IMR-90 (cell line): ENCODE results near the gene ALKBH6. TPM values are rescaled to one million over a fixed set of nuclear protein-coding genes. Genes with fewer than 3 reads are reported as not detected.

Experiments
- ATAC-seq: fragments of 200-7000 bp; cut with Tn5 transposase; 2 replicates; pipeline ENCODE4 v1.9.1; 2020; ENCODE audit warnings: low read depth, mild to moderate bottlenecking, moderate library complexity
- BruUV-seq: library from RNA; stranded (reverse); fragments of 400-500 nt; replicated peaks from 2 replicates; lab custom pipeline; 2021; lab: Mats Ljungman, UMichigan
- CTCF ChIA-PET: fragments of 300-600 bp; formaldehyde crosslinking; extraction: SDS; loops from one replicate; lab custom pipeline; 2021; ENCODE audit warnings: antibody characterized with exemption; lab: Yijun Ruan, JAX
- POLR2A ChIA-PET: fragments of 300-600 bp; sonication (Branson Sonifier 250); formaldehyde crosslinking; loops from one replicate; lab custom pipeline; 2022; ENCODE audit warnings: antibody characterized with exemption; ENCODE audit not compliant: unreplicated experiment; lab: Charles Lee
- DNase-seq: peaks from one replicate; pipeline ENCODE4 v3.0.0; 2013
- H2AFZ ChIP-seq: replicated peaks from 2 replicates; pipeline ENCODE3; 2013; ENCODE audit warnings: low read length, mild to moderate bottlenecking; ENCODE audit not compliant: poor library complexity
- H2AK5ac ChIP-seq: 2 replicates; pipeline ENCODE4 v1.6.1; 2013; ENCODE audit warnings: low read depth, low read length, inconsistent platforms
- H2AK9ac ChIP-seq: replicated peaks from 2 replicates; pipeline ENCODE3; 2013; ENCODE audit warnings: mild to moderate bottlenecking, low read depth, low read length, moderate library complexity; ENCODE audit not compliant: poor library complexity
- H2BK120ac ChIP-seq: 2 replicates; pipeline ENCODE4 v1.6.1; 2013; ENCODE audit warnings: low read depth, low read length, inconsistent platforms
- H2BK15ac ChIP-seq: 3 replicates; pipeline ENCODE4 v1.6.1; 2013; ENCODE audit warnings: low read depth, low read length, inconsistent platforms
- H2BK20ac ChIP-seq: 2 replicates; pipeline ENCODE4 v1.6.1; 2013; ENCODE audit warnings: low read depth, mild to moderate bottlenecking, inconsistent platforms, low read length, moderate library complexity
- H2BK5ac ChIP-seq: 2 replicates; pipeline ENCODE4 v1.6.1; 2013; ENCODE audit warnings: mild to moderate bottlenecking, low read depth, low read length, inconsistent platforms; ENCODE audit not compliant: poor library complexity, severe bottlenecking
- H3K14ac ChIP-seq: replicated peaks from 2 replicates; pipeline ENCODE4 v1.6.1; 2013; ENCODE audit warnings: low read depth, low read length, inconsistent platforms
- H3K18ac ChIP-seq: 2 replicates; pipeline ENCODE4 v1.6.1; 2013; ENCODE audit warnings: low read depth, low read length, control low read depth
- H3K23ac ChIP-seq: 2 replicates; pipeline ENCODE4 v1.6.1; 2013; ENCODE audit warnings: low read depth, low read length, inconsistent platforms
- H3K27ac ChIP-seq: 2 replicates; pipeline ENCODE4 v1.5.1; 2013; ENCODE audit warnings: mild to moderate bottlenecking, control low read depth, low read length; ENCODE audit not compliant: insufficient read depth
- H3K27me3 ChIP-seq: 2 replicates; pipeline ENCODE4 v1.6.1; 2013; ENCODE audit warnings: low read length; ENCODE audit not compliant: control insufficient read depth, insufficient read depth
- H3K36me3 ChIP-seq: 2 replicates; pipeline ENCODE4 v1.6.1; 2013; ENCODE audit warnings: low read length, mixed read lengths; ENCODE audit not compliant: control insufficient read depth, insufficient read depth
- H3K4ac ChIP-seq: 2 replicates; pipeline ENCODE4 v1.6.1; 2013; ENCODE audit warnings: low read depth, low read length, inconsistent platforms
- H3K4me1 ChIP-seq: 2 replicates; pipeline ENCODE4 v1.6.1; 2013; ENCODE audit warnings: low read length, mixed read lengths; ENCODE audit not compliant: control insufficient read depth, insufficient read depth
- H3K4me2 ChIP-seq: 2 replicates; pipeline ENCODE4 v1.6.1; 2013; ENCODE audit warnings: low read depth, mild to moderate bottlenecking, control low read depth, low read length, moderate library complexity
- H3K4me3 ChIP-seq: 2 replicates; pipeline ENCODE4 v1.5.1; 2013; ENCODE audit warnings: low read depth, mild to moderate bottlenecking, control low read depth, low read length, moderate library complexity; ENCODE audit not compliant: insufficient read depth
- H3K56ac ChIP-seq: 2 replicates; pipeline ENCODE4 v1.6.1; 2013; ENCODE audit warnings: low read length, inconsistent platforms; ENCODE audit not compliant: insufficient read depth; ENCODE audit errors: extremely low read depth
- H3K79me1 ChIP-seq, 2 experiments: 2 replicates each; pipeline ENCODE4 v1.6.1; 2013; ENCODE audit warnings: low read length in 2 of 2, inconsistent platforms in 1 of 2, low read depth in 1 of 2
- H3K9ac ChIP-seq: 2 replicates; pipeline ENCODE4 v1.6.1; 2013; ENCODE audit warnings: low read depth, low read length, control low read depth
- H3K9me1 ChIP-seq: 2 replicates; pipeline ENCODE4 v1.6.1; 2013; ENCODE audit warnings: low read length, inconsistent platforms; ENCODE audit not compliant: insufficient read depth
- H3K9me3 ChIP-seq: 2 replicates; pipeline ENCODE4 v1.6.1; 2013; ENCODE audit warnings: low read length; ENCODE audit not compliant: control insufficient read depth, insufficient read depth
- H4K20me1 ChIP-seq: 2 replicates; pipeline ENCODE4 v1.6.1; 2013; ENCODE audit warnings: low read length, inconsistent platforms; ENCODE audit not compliant: insufficient read depth
- H4K5ac ChIP-seq: 2 replicates; pipeline ENCODE4 v1.6.1; 2013; ENCODE audit warnings: mild to moderate bottlenecking, low read depth, low read length, control low read depth
- H4K8ac ChIP-seq, 2 experiments: 2 replicates each; pipeline ENCODE4 v1.6.1; 2013; ENCODE audit warnings: low read depth in 2 of 2, low read length in 2 of 2, control low read depth in 1 of 2, inconsistent platforms in 1 of 2
- H4K91ac ChIP-seq: 2 replicates; pipeline ENCODE4 v1.6.1; 2013; ENCODE audit warnings: low read depth, low read length, inconsistent platforms; ENCODE audit not compliant: insufficient read depth
- ELK1 ChIP-seq: fragments of 150-350 bp; IDR thresholded peaks from 2 replicates; pipeline ENCODE4 v1.6.1; 2016; ENCODE audit warnings: low read depth, mild to moderate bottlenecking, low read length, moderate library complexity, borderline replicate concordance
- FOS ChIP-seq: fragments of 150-350 bp; IDR thresholded peaks from 2 replicates; pipeline ENCODE4 v1.6.1; 2016; ENCODE audit warnings: low read depth, low read length
- MXI1 ChIP-seq: IDR thresholded peaks from 2 replicates; pipeline ENCODE4 v1.6.1; 2012; ENCODE audit warnings: low read depth, mild to moderate bottlenecking, low read length, moderate library complexity, borderline replicate concordance
- NFE2L2 ChIP-seq: fragments of 150-350 bp; IDR thresholded peaks from 2 replicates; pipeline ENCODE4 v1.6.1; 2016; ENCODE audit warnings: low read depth, mild to moderate bottlenecking, low read length
- RCOR1 ChIP-seq: IDR thresholded peaks from 2 replicates; pipeline ENCODE4 v1.6.1; 2012; ENCODE audit warnings: mild to moderate bottlenecking, low read length, improper control_type of control experiment; ENCODE audit not compliant: insufficient replicate concordance
- WGBS, 2 experiments: methylation state at CpG; one replicate each; pipeline versions ENCODE4 v1.1.5 to v1.1.7; 2013; ENCODE audit warnings: missing lambda C conversion rate in 2 of 2; ENCODE audit not compliant: insufficient read length in 1 of 2; ENCODE audit errors: extremely low coverage in 2 of 2; 5-methylcytosine and 5-hydroxymethylcytosine counted together
- dilution Hi-C: fragments of 300-500 bp; cut with HindIII; formaldehyde crosslinking; loops from one replicate; pipeline ENCODE4 v1.14.3; 2018; ENCODE audit warnings: low sequenced_read_pairs; ENCODE audit not compliant: unreplicated experiment
- in situ Hi-C: fragments of 300-500 bp; cut with MboI; formaldehyde crosslinking; loops from 3 replicates; pipeline ENCODE4 v1.14.3; 2019; ENCODE audit warnings: low sequenced_read_pairs, inconsistent platforms, mixed read lengths
- intact Hi-C: fragments of 100-400 bp; cut with micrococcal nuclease; formaldehyde crosslinking; loops from 2 replicates; pipeline ENCODE4 v1.10.0; 2022
- polyA plus RNA-seq, 3 experiments: library from polyadenylated mRNA; depleted of rRNA; stranded (reverse); fragments of >200 nt; gene quantifications; 2 replicates each; pipeline ENCODE4 v1.2.3, GENCODE V29; 2012; ENCODE audit warnings: low replicate concordance in 1 of 3
- total RNA-seq: library from RNA; depleted of rRNA; stranded (reverse); fragments of >200 nt; gene quantifications from 2 replicates; pipeline ENCODE4 v1.2.3, GENCODE V29; 2012

The ALKBH6 gene
- total and polyA plus RNA-seq, 2 of the 4 experiments (the other 2 are of a cell fraction), result 12.9 to 38.7 TPM

DNA sequence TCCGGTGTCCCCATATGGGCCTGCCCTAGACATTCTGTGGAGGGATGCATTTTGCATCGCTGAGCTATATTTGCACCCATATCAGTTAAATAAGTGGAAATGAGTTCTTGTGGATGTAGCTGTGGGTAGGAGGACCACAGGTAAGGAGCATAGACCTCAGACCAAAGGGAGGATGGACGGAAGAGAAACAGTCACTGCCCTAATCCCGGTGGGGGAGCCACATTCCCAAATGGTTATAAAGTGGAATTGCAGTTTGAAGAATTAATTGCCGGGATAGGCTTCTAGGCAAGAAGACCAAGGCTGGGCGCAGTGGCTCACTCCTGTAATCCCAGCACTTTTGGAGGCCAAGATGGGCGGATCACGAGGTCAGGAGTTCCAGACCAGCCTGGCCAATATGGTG, 17.2 kb downstream of the ALKBH6 start:
- Histone ChIP-seq H4K8ac (no peak overlapping the region), H3K4me2 (no peak overlapping the region; the same call in 1 of the 2 replicates), H4K20me1 (peaks cover 19% of the 10 kb centered on the region; the same call in 1 of the 2 replicates), H4K91ac (no peak overlapping the region), H3K36me3 (peaks cover 9% of the 10 kb centered on the region), H3K23ac (no peak overlapping the region), H2BK120ac (no peak overlapping the region), H3K4me3 (no peak overlapping the region), H3K4ac (no peak overlapping the region), H3K27ac (no peak overlapping the region), H2AK9ac (no peak overlapping the region), H3K18ac (no peak overlapping the region), H2AFZ (no peak overlapping the region), H2AK5ac (no peak overlapping the region), H3K9me1 (no peaks in the 10 kb centered on the region; the same call in 1 of the 2 replicates), H3K56ac (no peak overlapping the region), H3K14ac (no peak overlapping the region), H3K27me3 (no peaks in the 10 kb centered on the region), H2BK5ac (no peak overlapping the region), H4K5ac (no peak overlapping the region), H3K79me1 (peaks cover 20 to 52% of the 10 kb centered on the region in 2 experiments), H3K4me1 (peaks cover 2% of the 10 kb centered on the region; the same call in 1 of the 2 replicates), H2BK15ac (no peak overlapping the region), H2BK20ac (no peak overlapping the region), H3K9ac (no peak overlapping the region), H3K9me3 (no peaks in the 10 kb centered on the region)
- in situ Hi-C loops (no loop called here), intact Hi-C loops (no loop called here), dilution Hi-C loops (no loop called here)
- 93% methylated on average over 3 of the region's 8 CpGs; no CpG with 5 or more reads in 1 of the 2 experiments for WGBS, 2 experiments
- DNase-seq (no peak), ATAC-seq (no peak)
- ChIA-PET POLR2A (no interaction called here), CTCF (no interaction called here)
- BruUV-seq, result no TSS peak
- no peak for TF ChIP-seq ELK1
- no peak for TF ChIP-seq FOS
- TF ChIP-seq RCOR1, result no peak
- no peak for TF ChIP-seq NFE2L2
- no peak for TF ChIP-seq MXI1
